Adrenal gland (tissue), 5 donors: Measurements from ENCODE around the gene IFT20.

Experiments used
- POLR2A ChIP-seq, 2 donors: fragments of 450-650 bp; IDR thresholded peaks; one replicate each; pipeline ENCODE4 v1.6.1; 2017; ENCODE audit warnings: antibody characterized with exemption in 2 of 2, mild to moderate bottlenecking in 2 of 2, moderate library complexity in 1 of 2
- TF ChIP-seq, protein P1 (sequence below), 6 experiments: fragments of 450-650 bp in 4 of 6; fragments of 200-600 bp in 2 of 6; sonication (generic) in 1 of 6; IDR thresholded peaks; 1 replicate in 5 of 6; 2 replicates in 1 of 6; pipeline versions ENCODE4 v1.5.1 to v1.8.0; 2016 to 2021; ENCODE audit warnings: antibody characterized with exemption in 6 of 6, mild to moderate bottlenecking in 2 of 6, moderate library complexity in 1 of 6
- donor health status: DM: no; HTN: no; CAD: no.

GRCh38 chr17:28346199-28346580 lies 10.9 kb upstream of the IFT20 start:
- TF ChIP-seq, protein P1, sequence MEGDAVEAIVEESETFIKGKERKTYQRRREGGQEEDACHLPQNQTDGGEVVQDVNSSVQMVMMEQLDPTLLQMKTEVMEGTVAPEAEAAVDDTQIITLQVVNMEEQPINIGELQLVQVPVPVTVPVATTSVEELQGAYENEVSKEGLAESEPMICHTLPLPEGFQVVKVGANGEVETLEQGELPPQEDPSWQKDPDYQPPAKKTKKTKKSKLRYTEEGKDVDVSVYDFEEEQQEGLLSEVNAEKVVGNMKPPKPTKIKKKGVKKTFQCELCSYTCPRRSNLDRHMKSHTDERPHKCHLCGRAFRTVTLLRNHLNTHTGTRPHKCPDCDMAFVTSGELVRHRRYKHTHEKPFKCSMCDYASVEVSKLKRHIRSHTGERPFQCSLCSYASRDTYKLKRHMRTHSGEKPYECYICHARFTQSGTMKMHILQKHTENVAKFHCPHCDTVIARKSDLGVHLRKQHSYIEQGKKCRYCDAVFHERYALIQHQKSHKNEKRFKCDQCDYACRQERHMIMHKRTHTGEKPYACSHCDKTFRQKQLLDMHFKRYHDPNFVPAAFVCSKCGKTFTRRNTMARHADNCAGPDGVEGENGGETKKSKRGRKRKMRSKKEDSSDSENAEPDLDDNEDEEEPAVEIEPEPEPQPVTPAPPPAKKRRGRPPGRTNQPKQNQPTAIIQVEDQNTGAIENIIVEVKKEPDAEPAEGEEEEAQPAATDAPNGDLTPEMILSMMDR (IDR thresholded peaks at IDR 0.05), result no peak
- TF ChIP-seq POLR2A (IDR thresholded peaks at IDR 0.05), result no peak
